IgD-negative memory B cell (primary cell): ENCODE data around the gene GGNBP2. TPM values are rescaled to one million over a fixed set of nuclear protein-coding genes. Genes with fewer than 3 reads are reported as not detected.

Experiments
- H3K27ac Mint-ChIP-seq, 3 donors: one replicate each; pipeline ENCODE4 v1.8.0; 2020 to 2022; ENCODE audit warnings: mild to moderate bottlenecking in 3 of 3, mixed read lengths in 3 of 3, moderate library complexity in 1 of 3
- H3K27me3 Mint-ChIP-seq: one replicate; pipeline ENCODE4 v1.8.0; 2021; ENCODE audit warnings: mixed read lengths
- H3K36me3 Mint-ChIP-seq: one replicate; pipeline ENCODE4 v1.8.0; 2020; ENCODE audit warnings: mild to moderate bottlenecking, mixed read lengths
- H3K4me1 Mint-ChIP-seq, 3 donors: one replicate each; pipeline ENCODE4 v1.8.0; 2020 to 2022; ENCODE audit warnings: mixed read lengths in 3 of 3, mild to moderate bottlenecking in 1 of 3
- H3K4me3 Mint-ChIP-seq, 4 donors: one replicate each; pipeline ENCODE4 v1.8.0; 2020 to 2022; ENCODE audit warnings: mild to moderate bottlenecking in 4 of 4, mixed read lengths in 4 of 4, moderate library complexity in 3 of 4
- H3K9me3 Mint-ChIP-seq, 3 donors: one replicate each; pipeline ENCODE4 v1.8.0; 2020 to 2021; ENCODE audit warnings: mixed read lengths in 3 of 3, mild to moderate bottlenecking in 1 of 3
- polyA plus RNA-seq: library from polyadenylated mRNA; unstranded; fragments of 300-500 nt; fragmentation: Illumina TruSeq; gene quantifications from one replicate; pipeline ENCODE4 v1.2.3, GENCODE V29; 2021

Gene GGNBP2, protein sequence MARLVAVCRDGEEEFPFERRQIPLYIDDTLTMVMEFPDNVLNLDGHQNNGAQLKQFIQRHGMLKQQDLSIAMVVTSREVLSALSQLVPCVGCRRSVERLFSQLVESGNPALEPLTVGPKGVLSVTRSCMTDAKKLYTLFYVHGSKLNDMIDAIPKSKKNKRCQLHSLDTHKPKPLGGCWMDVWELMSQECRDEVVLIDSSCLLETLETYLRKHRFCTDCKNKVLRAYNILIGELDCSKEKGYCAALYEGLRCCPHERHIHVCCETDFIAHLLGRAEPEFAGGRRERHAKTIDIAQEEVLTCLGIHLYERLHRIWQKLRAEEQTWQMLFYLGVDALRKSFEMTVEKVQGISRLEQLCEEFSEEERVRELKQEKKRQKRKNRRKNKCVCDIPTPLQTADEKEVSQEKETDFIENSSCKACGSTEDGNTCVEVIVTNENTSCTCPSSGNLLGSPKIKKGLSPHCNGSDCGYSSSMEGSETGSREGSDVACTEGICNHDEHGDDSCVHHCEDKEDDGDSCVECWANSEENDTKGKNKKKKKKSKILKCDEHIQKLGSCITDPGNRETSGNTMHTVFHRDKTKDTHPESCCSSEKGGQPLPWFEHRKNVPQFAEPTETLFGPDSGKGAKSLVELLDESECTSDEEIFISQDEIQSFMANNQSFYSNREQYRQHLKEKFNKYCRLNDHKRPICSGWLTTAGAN
- polyA plus RNA-seq: 84.9 TPM

DNA sequence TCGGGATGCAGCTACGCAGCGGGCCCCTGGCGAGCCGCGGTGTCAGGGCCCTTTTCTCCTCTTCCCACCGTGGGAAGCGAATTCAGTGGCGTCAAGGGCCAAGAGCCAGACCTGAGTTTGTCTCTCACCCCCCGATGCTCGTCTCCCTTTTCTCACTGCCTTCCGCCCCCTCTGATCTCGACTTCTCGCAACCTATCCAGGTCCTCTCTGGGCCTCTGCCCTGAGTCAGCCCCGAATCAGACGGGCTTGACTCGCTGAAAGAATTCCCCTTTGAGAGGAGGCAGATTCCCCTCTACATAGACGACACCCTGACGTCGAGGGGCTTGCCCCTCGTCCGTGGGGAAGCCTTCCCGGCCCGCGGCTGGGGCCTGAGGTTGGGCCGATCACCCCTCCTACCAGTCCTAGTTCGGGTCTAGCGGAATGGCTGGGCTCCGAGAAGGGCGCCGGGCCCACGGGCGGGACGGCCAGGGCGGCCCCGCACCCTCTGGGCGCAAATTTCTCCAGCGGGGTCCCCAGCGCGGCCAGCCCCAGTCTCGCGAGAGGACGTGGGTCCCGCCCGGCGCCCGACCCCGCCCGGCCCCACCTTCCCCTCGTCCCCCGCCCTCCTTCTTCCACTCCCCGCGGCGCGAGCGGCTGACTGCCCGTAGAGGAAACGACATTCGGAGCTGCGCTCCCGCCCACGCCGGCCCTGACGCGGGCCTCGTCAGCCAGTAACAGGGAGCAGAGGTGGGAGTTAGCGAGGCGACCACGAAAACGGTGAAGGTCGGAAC is at the start of gene GGNBP2:
GGNBP2 (plus strand) TSS at position 613 of the 770 bp plus-strand sequence. CDS start 806 bp downstream, outside the sequence.
- Mint-ChIP-seq H3K27ac (peak within 1 kb of the TSS; percentile 99 to 100 (median 99)), H3K4me1 (peaks cover 17 to 26% (median 20%) of the 10 kb centered on the region in 3 donors), H3K4me3 (peak within 1 kb of the TSS; percentile 95 to 98 (median 98)), H3K27me3 (no peaks in the 10 kb centered on the region), H3K9me3 (no peaks in the 10 kb centered on the region), H3K36me3 (no peaks in the 10 kb centered on the region)

DNA sequence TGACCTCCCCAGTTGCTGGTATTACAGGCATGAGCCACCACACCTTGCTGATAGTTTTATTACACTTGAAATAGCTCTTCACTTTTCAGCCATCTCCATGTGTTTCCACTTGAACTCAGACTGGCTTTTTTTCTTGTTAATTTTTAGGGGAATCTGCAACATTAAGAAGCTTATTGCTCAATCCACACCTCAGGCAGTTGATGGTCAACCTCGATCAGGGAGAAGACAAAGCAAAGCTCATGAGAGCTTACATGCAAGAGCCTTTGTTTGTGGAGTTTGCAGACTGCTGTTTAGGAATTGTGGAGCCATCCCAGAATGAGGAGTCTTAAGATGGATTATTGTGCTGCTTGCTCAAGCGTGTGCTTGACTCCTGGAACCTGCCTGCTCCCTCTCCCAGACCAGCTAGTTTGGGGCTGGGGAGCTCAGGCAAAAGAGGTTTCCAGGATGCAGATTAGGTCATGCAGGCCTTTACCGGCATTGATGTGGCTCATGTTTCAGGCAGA is 49.6 kb upstream of the GGNBP2 start:
- Mint-ChIP-seq H3K4me1 (peaks cover 2 to 6% (median 4%) of the 10 kb centered on the region in 3 donors), H3K9me3 (no peaks in the 10 kb centered on the region), H3K36me3 (peaks cover 4% of the 10 kb centered on the region), H3K4me3 (no peak overlapping the region), H3K27ac (no peak overlapping the region), H3K27me3 (no peaks in the 10 kb centered on the region)

DNA sequence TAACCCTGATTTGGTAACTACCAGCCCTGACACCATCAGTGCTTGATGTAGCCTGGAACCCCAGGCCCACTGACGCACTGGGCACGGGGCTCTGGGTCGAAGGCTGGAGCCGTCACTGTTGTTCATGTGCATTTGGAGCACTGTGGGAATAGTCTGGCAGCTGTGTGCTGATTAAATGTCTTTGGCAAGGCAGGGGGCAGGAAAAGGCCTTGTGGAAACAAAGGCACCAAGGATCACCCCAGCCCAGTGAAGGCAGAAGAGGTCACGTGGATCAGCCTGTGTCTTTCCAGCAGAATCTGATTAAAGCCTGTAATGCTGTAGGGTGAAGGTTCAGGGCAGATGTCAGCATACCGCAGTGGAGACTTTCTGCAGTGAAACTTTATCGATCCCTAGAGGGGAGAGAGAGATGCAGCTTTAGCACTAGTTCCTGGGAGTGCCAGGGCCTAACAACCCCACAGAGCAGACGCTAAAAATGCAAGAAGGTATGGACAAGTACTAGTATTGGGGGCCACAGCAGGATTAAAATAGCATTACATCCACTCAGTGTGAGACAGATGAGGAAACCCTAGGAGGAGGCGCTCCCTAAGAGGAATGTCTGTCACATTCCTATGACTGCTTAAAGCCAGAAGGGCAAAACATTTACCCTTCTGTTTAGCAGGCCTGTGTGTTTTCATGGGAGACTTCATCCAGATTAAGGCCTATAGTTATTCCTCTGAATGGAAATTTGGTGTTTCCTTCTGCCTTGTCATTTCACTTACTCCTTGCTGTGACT is 48.5 kb upstream of the GGNBP2 start:
- Mint-ChIP-seq H3K4me3 (no peak overlapping the region), H3K9me3 (no peaks in the 10 kb centered on the region), H3K27ac (peak overlapping the region in 2 of 3 donors; percentile 4 to 84), H3K4me1 (peaks cover 0 to 2% (median under 1%) of the 10 kb centered on the region in 3 donors), H3K27me3 (no peaks in the 10 kb centered on the region), H3K36me3 (peaks cover 2% of the 10 kb centered on the region)

DNA sequence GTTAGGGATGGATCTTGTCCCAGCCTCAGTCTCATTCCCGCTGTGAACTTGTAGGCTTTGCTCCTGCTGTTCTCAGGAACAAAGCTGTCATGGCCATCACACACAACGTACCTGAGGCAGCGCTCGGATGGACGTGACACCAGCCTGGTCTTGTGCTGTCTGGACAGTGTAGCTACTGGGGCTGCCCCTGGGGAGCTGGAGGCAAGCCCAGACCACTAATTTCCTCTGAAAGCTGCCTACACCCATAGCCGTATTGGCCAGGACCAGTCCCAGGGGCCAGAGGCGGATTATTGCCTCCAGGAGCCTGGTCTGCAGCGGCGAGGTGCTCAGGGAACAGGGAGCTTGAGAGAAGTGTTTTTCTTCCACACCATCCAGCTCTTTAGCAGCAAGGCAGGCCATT is 46.6 kb upstream of the GGNBP2 start:
- Mint-ChIP-seq H3K4me3 (no peak overlapping the region), H3K27ac (no peak overlapping the region), H3K4me1 (peaks cover 0 to 5% (median 2%) of the 10 kb centered on the region in 3 donors), H3K9me3 (no peaks in the 10 kb centered on the region), H3K36me3 (no peaks in the 10 kb centered on the region), H3K27me3 (no peaks in the 10 kb centered on the region)

DNA sequence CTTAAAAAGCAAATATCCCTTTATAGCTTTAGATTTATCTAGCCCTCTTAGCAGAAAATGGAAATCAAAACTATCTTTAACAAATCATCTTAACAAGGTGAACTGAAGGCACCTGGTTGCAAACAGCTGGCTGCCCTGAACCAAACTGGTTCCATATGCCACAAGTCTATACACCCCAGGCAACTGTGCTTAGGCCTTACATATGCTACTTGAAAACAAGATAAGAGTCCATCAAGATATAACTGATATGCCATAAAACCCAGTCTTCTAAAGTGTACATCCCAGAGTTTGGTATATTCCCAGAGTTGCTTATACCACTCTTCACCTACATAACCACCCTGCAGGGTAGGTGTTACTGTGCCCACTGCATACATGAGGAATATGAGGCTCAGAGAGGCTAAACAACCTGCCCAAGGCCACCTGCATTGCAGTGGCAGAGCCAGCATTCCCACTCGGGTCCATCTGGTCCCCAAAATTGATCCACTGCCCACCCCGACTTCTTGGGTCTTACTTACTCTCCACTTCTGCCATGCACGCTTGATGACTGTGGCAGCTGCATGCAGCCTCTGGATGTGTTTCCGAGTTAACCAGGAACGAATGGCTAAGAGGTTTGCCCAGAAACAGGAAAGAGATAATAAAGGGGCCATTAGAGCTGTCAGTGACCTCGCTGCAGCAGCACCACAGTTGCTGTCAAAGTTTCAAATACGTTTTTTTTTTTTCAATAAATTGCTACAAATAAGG is 46.0 kb upstream of the GGNBP2 start:
- peaks cover 0 to 5% (median 2%) of the 10 kb centered on the region in 3 donors for H3K4me1 Mint-ChIP-seq
- H3K27me3 Mint-ChIP-seq: no peaks in the 10 kb centered on the region
- H3K36me3 Mint-ChIP-seq: no peaks in the 10 kb centered on the region
- H3K9me3 Mint-ChIP-seq: no peaks in the 10 kb centered on the region
- peak overlapping the region in 1 of 3 donors; percentile 10 for H3K27ac Mint-ChIP-seq
- H3K4me3 Mint-ChIP-seq: no peak overlapping the region

DNA sequence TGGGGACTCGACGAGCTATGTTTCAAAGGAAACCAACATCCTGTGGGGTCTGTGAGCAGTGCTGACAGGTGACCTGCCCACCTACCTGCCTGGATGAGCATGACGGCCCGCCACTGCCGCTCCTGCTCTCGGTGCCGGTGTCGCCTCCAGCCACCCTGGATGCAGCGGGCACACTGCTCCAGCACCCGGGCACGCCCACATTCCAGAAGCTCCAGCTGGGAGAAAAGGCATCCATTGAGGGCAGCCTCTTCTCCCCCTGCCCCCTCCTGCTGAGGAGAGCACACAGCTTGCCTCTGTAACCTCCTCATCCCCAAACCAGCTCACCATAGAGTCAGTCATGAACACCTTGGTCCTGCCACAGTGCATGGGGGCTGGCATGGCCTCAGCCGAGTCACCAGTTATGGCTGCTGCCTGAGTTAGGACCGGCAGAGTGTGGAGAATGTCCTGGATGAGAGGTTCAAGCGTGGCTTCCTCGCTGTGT is 43.9 kb upstream of the GGNBP2 start:
- no peaks in the 10 kb centered on the region for H3K36me3 Mint-ChIP-seq
- H3K27ac Mint-ChIP-seq: no peak overlapping the region
- H3K4me3 Mint-ChIP-seq: no peak overlapping the region
- H3K4me1 Mint-ChIP-seq: peaks cover 0 to 5% (median 2%) of the 10 kb centered on the region in 3 donors
- no peaks in the 10 kb centered on the region for H3K27me3 Mint-ChIP-seq
- H3K9me3 Mint-ChIP-seq: no peaks in the 10 kb centered on the region

DNA sequence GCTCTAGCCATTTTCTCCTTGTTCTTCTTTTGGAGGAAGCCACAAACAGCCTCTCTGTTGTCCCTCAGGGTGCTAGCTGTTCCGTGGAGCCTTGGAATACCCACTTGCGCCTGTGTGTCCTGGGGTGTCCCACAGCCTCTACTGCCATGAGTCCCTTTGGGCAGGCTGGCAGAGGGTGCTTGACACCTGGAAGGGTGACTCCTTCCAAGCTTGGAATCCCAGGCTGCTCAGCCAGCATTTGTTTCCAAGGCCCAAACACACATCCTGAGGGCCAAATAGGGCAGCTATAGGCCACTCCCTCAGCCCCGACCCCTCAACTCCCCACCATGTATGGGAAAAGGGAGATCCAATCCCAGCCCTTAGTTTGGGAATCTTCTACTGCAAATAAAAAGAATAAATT is 43.4 kb upstream of the GGNBP2 start:
- Mint-ChIP-seq H3K27ac (no peak overlapping the region), H3K4me3 (no peak overlapping the region), H3K9me3 (no peaks in the 10 kb centered on the region), H3K4me1 (peaks cover 0 to 5% (median 2%) of the 10 kb centered on the region in 3 donors), H3K27me3 (no peaks in the 10 kb centered on the region), H3K36me3 (no peaks in the 10 kb centered on the region)

DNA sequence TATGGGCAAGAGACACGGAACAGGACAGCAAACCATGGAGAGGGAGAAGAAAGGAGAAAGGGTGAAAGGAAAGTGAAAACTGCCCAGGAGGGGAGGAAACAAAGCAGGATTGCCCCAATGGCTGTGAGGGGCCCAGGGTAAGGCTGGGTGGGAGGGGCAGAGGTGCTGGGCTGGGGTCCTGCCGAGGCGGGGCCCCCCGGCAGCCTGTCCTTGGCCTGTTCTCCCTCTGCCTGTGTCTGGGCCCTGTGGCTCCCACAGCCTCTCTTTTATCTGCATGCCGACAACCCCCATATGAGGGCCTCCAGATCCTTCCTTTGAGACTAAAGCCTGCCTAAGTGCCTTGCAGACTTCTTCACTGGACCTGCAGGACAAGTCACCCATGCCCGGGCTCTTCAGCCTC is 42.8 kb upstream of the GGNBP2 start:
- H3K27ac Mint-ChIP-seq: no peak overlapping the region
- H3K4me1 Mint-ChIP-seq: peaks cover 0 to 5% (median 2%) of the 10 kb centered on the region in 3 donors
- no peaks in the 10 kb centered on the region for H3K36me3 Mint-ChIP-seq
- no peaks in the 10 kb centered on the region for H3K9me3 Mint-ChIP-seq
- H3K4me3 Mint-ChIP-seq: no peak overlapping the region
- H3K27me3 Mint-ChIP-seq: no peaks in the 10 kb centered on the region

DNA sequence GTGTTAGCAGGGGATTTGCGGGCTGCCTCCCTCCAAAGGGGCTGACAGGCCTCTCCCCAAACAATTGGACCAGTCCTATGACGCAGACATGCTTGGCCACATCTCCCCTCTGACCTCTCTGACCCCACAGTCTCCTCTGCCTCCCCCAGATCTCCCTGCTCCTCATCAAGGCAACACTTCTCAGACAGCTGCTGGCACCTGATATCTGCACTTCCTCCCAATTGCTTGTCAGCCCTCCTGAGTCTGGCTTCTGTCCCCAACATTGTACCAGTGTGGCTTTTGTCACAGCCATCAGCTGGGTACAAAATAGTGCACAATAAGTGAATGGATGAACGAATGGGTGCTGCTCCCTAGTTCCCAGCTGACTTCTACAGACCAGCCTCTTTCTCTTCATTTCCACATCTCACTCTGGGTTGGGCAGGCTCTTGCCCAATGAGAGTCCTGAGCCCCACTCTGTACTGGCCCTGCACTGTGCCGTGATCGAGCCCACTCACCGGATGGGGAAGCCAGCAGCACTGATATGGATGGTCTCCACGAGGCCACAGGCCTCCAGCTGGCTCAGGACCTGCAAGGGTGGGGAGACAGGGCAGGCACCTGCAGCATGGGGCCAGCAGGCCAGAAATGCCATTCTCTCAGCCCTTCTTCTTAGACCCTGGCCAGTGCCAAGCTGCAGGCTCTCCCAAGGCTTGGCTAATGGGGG is 41.1 kb upstream of the GGNBP2 start:
- Mint-ChIP-seq H3K27me3 (no peaks in the 10 kb centered on the region), H3K4me3 (no peak overlapping the region), H3K4me1 (peaks cover 0 to 5% (median 2%) of the 10 kb centered on the region in 3 donors), H3K27ac (no peak overlapping the region), H3K9me3 (no peaks in the 10 kb centered on the region), H3K36me3 (peaks cover 6% of the 10 kb centered on the region)

DNA sequence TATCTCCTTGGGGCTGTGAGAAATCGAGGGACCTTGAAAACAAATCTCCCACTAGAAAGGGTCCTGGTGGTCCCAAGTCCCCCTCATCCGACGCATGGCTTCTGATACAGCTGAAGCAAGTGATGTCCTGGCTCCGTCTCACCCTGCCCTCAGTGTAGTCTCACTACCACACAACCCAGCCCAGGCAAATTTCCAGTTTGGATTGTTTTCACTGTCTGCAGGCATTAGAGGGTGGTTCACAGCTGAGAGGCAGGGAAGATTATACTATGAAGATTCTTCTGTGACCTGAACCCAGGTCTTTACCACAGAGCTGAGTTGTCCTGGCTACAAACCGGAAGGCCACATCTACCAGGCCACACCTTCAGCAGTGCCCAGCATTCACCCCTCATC is 40.6 kb upstream of the GGNBP2 start:
- no peak overlapping the region for H3K27ac Mint-ChIP-seq

DNA sequence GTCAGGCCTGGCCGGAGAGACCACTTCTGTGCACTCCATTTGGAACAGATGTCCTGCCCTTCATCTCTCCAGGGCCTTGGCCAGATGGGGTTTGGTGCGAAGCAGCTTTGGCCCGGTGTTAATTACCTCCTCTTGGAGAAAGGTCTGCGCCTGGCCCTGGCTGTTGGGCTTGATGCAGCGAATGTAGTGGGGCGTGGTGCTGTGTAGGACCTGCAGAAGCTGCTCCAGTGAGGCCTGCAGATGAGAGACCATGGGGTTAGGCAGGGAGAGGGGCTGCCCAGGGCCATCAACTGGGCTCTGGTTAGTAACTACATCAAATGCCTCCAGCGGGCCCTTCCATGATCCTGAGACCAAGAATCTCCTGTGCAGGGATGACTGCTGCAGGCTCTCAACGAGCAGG is 39.5 kb upstream of the GGNBP2 start:
- Mint-ChIP-seq H3K9me3 (no peaks in the 10 kb centered on the region), H3K36me3 (peaks cover 6% of the 10 kb centered on the region), H3K27ac (no peak overlapping the region), H3K4me3 (no peak overlapping the region), H3K4me1 (peaks cover 0 to 5% (median 2%) of the 10 kb centered on the region in 3 donors), H3K27me3 (no peaks in the 10 kb centered on the region)

More for the DNA sequence above, 40.6 kb upstream of the GGNBP2 start:
- no peaks in the 10 kb centered on the region for H3K9me3 Mint-ChIP-seq
- H3K4me3 Mint-ChIP-seq: no peak overlapping the region
- H3K36me3 Mint-ChIP-seq: peaks cover 6% of the 10 kb centered on the region
- H3K4me1 Mint-ChIP-seq: peaks cover 0 to 5% (median 2%) of the 10 kb centered on the region in 3 donors
- H3K27me3 Mint-ChIP-seq: no peaks in the 10 kb centered on the region

DNA sequence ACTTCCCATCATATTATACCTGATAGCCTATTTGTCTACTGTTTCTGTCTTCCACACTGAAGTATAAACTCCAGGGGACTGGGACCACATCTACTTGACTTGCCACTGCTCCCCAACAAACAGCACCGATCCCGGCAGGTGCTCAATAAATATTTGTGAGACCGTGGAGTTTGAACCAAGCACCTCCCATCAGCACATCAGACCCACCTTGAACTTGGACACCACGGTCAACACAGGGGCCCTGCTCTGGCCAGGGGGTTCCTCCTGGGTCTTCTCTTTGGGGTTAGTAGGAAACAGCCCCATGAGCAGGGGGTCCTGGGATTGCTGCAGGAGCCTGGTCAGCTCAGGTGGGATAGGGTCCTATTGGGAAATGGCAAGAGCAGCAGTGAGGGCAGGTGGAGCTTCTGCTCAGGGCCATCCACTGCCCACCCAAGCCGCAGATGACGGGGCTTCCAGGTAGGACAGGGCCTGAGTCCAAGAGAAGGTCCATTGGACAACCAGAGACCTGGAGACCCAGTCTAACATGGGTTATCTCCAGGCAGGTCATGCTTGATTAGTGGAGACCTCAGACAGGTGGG is 38.4 kb upstream of the GGNBP2 start:
- Mint-ChIP-seq H3K27me3 (no peaks in the 10 kb centered on the region), H3K4me3 (no peak overlapping the region), H3K9me3 (no peaks in the 10 kb centered on the region), H3K27ac (no peak overlapping the region), H3K36me3 (peaks cover 6% of the 10 kb centered on the region), H3K4me1 (peaks cover 0 to 5% (median 2%) of the 10 kb centered on the region in 3 donors)

DNA sequence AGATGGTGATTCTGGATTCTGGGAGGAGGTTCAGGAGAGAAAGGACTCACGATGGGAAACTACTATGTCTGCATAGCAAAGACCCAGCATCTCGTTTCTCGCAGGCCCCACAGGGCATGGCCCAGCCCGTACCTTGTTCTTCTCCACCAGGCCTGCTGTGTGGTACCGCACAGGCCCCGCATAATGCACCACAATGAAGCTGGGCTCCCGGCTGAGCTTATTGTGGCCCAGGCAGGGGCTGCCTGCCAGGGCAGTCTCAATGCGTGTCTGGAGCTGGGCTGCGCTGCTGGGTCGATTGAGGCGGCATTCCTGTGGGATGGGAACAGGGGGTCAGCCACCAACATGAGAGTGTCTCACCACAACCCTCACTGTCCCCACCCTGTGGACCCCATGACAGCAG is 37.9 kb upstream of the GGNBP2 start:
- Mint-ChIP-seq H3K27ac (no peak overlapping the region), H3K4me3 (no peak overlapping the region), H3K36me3 (peaks cover 6% of the 10 kb centered on the region), H3K4me1 (peaks cover 0 to 5% (median 2%) of the 10 kb centered on the region in 3 donors), H3K27me3 (no peaks in the 10 kb centered on the region), H3K9me3 (no peaks in the 10 kb centered on the region)
